SK-N-MC (cell line): ENCODE data around the gene DDX20.

Source experiments
- DNase-seq: peaks from one replicate; pipeline ENCODE4 v3.0.0-alpha.2; 2011; ENCODE audit warnings: low read depth, low spot score
- H3K27ac ChIP-seq: fragments of 200-600 bp; sonication (generic); 2 replicates; pipeline ENCODE4 v1.5.1; 2016; ENCODE audit warnings: mixed run types
- H3K36me3 ChIP-seq: fragments of 200-600 bp; sonication (generic); 2 replicates; pipeline ENCODE4 v1.6.1; 2017; ENCODE audit warnings: antibody characterized with exemption, low read length, mixed read lengths; ENCODE audit not compliant: insufficient read depth
- H3K4me3 ChIP-seq: fragments of 200-600 bp; sonication (generic); 2 replicates; pipeline ENCODE4 v1.5.1; 2016
- H3K9ac ChIP-seq: fragments of 200-600 bp; sonication (generic); 2 replicates; pipeline ENCODE4 v1.8.0; 2017; ENCODE audit warnings: mixed run types, mixed read lengths; ENCODE audit not compliant: insufficient read length
- H3K9me3 ChIP-seq: fragments of 200-600 bp; sonication (generic); 2 replicates; pipeline ENCODE4 v1.6.1; 2017; ENCODE audit warnings: low read depth, mild to moderate bottlenecking, antibody characterized with exemption, low read length, moderate library complexity, mixed read lengths
- EZH2 ChIP-seq: fragments of 200-600 bp; sonication (generic); IDR thresholded peaks from one replicate; pipeline ENCODE4 v1.6.1; 2017; ENCODE audit warnings: antibody characterized with exemption
- FOXP2 ChIP-seq: optimal IDR thresholded peaks from 2 replicates; pipeline ENCODE3; 2011; ENCODE audit warnings: mild to moderate bottlenecking, moderate library complexity; ENCODE audit not compliant: insufficient read depth; ENCODE audit errors: extremely low read length, control extremely low read depth
- POLR2AphosphoS5 ChIP-seq: IDR thresholded peaks from 2 replicates; pipeline ENCODE4 v1.6.1; 2012; ENCODE audit warnings: mild to moderate bottlenecking, low read depth, low read length, borderline replicate concordance

Gene DDX20

DNA sequence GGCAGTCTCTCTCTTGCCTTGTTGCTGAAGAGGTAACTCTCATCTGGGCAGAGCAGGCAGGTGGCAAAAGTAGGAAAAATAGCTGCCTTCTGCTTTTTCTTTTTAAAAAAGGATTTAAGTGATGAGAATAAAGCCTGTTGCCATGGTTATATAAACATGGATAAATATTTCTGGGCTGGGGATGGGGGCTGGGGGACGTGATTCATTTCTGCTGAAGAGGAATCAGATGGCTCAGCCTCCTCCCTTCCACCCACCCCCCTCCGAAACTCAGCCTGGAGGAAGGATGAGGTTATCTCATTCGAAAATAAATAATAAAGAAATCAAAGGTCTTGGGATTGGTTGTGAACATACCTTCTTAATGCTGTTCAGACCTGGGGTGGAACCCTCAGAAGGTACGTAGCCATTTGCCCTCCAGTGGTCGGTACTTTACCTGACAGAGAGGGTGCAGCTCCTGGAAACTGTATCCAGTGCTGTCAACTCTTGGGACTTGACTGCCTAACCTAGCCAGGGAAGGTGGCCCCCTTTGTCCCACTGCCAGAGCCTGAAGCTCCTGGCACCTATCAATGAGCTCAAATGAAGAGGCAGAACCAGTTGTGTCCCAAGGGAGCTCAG is 12.7 kb upstream of the DDX20 start:
- Histone ChIP-seq H3K27ac (no peak overlapping the region), H3K4me3 (no peak overlapping the region), H3K9ac (no peak overlapping the region), H3K9me3 (no peaks in the 10 kb centered on the region), H3K36me3 (no peaks in the 10 kb centered on the region)
- no peak for TF ChIP-seq FOXP2
- TF ChIP-seq POLR2AphosphoS5: no peak
- TF ChIP-seq EZH2: no peak
- no peak for DNase-seq

DNA sequence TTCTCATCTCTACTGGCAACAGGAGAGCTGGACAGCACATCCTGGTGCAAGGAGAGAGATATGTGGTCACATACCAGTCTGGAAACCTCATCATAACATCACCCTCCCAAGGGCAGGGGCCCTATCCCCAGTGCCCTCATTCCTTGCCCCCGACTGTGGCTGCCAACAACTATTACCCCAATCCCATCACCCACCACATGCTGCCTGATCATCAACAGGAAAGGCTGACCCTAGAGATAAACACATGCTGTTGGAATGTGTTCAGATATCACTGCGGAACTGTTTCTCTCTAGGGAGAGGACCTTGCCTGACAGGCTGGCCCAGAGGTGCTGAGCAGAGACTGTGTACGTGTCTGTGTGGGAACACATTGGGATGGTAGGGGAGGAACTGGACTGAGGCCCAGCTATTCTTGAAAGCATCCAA is 12.0 kb upstream of the DDX20 start:
- H3K9me3 ChIP-seq: no peaks in the 10 kb centered on the region

DNA sequence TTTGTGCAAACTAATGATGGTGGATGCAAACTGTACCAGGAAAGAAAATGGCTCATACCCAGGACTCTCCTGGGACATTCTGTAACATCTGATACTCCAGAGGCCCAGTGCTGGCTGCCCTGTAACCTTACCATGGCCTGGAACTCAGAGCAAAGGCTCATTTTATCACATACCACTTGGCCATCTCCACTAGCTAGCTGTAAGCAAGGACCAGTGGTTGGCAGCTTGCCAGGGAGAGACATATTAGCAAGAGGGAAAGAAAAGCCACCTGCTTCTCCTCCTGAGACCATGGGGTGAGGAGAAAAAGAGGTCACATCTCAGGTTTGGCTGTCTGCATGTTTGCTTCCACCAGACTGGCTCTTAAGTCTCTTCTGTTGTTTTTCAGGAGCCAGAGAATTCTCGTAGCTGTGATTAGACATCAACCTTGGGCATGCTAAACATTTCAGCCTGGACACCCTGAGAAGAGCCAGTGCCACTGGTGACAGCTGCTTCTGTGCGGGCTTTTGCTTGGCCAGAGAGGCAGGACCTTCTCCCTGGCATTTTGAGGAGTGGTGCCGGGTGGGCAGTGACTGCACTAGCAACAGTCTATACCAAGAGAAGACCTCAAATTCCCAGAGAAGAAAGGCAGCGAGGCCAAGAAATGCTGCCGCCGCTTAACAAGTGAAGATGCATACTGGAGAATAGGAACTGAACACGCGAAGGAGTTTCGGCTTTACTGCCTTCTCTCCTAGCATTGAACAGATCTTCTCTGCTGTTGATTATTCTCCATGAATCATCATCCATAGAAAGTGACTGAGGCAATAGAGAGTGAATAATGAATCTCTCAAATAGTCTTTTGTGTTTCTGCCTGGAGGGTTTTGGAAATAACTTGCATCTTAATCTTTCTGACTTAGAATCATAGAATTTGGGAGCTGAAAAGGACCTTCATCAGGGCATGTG is 9.8 kb upstream of the DDX20 start:
- DNase-seq: no peak
- H3K27ac ChIP-seq: no peak overlapping the region
- no peaks in the 10 kb centered on the region for H3K36me3 ChIP-seq
- no peaks in the 10 kb centered on the region for H3K9me3 ChIP-seq
- no peak overlapping the region for H3K4me3 ChIP-seq
- no peak for TF ChIP-seq POLR2AphosphoS5
- TF ChIP-seq EZH2: no peak
- TF ChIP-seq FOXP2: no peak
- H3K9ac ChIP-seq: no peak overlapping the region

More for the DNA sequence above, 12.0 kb upstream of the DDX20 start:
- no peaks in the 10 kb centered on the region for H3K36me3 ChIP-seq
- H3K4me3 ChIP-seq: no peak overlapping the region
- TF ChIP-seq POLR2AphosphoS5: no peak
- TF ChIP-seq FOXP2: no peak
- no peak for TF ChIP-seq EZH2
- no peak overlapping the region for H3K27ac ChIP-seq
- DNase-seq: no peak
- H3K9ac ChIP-seq: no peak overlapping the region

DNA sequence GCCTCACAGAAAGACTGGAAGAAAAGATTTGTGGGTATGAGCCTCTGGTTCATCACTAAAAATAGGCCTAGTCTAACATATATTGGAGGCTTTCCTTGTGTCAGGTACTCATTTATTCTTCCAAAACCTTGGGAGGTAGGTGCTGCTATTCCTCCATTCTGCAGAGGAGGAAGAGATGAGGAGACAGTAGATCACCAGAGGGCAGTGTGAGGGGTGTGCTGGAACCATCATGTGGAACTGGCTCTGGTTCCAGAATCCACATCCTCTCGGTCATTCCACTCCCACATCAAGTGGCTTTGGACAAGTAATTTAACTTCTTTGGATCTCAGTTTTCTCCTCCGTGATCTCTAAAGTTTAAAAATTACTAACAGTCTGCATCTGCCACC is 9.1 kb upstream of the DDX20 start:
- H3K36me3 ChIP-seq: no peaks in the 10 kb centered on the region
- no peak overlapping the region for H3K9ac ChIP-seq
- no peak for TF ChIP-seq EZH2
- TF ChIP-seq FOXP2: no peak
- no peak for TF ChIP-seq POLR2AphosphoS5
- no peak overlapping the region for H3K27ac ChIP-seq
- H3K4me3 ChIP-seq: no peak overlapping the region
- DNase-seq: no peak
- no peaks in the 10 kb centered on the region for H3K9me3 ChIP-seq

DNA sequence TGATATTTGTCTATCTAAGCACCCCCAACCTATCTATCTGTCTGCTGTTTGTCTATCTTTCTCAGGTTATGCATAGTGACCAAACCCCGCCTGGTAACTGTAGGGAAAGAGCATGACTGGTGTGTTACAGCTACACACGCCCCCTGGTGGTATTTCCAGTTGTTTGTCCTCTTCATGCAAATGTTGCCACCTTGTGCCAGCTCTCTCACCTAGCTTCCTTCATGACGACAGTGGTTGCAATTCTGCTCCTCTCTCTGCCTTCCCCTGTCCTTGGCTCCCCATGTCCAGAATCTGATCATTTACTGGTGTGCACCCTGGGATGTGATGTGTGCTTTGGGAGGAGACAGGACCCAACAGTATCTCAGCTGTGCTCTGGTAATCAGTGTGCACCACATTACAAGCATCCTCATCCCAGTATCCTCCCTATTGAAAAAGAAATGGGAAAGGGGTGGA is 8.4 kb upstream of the DDX20 start:
- H3K36me3 ChIP-seq: no peaks in the 10 kb centered on the region
- TF ChIP-seq FOXP2: no peak
- TF ChIP-seq POLR2AphosphoS5: no peak
- TF ChIP-seq EZH2: no peak
- H3K9ac ChIP-seq: no peak overlapping the region
- peak; percentile 22 for DNase-seq
- no peaks in the 10 kb centered on the region for H3K9me3 ChIP-seq
- no peak overlapping the region for H3K27ac ChIP-seq
- no peak overlapping the region for H3K4me3 ChIP-seq

DNA sequence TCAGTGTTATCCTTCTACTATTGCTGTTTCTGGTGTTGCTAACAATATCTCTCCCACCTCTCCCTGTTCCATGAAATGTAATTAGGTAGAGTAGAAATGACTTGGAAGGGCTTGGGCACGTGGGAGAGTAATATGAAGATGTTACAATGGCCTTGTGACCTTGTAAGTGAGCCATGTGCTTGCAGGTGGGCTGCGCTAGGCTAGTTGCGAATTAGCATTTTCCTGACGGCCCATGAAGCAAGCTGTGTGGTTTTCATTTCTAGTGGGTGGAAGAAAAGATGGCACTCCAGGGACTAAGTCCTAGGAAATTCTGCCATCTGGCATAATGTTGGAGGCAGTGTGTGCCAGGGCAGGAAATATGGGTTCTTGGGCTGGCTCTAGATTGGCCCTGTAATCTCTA is 7.8 kb upstream of the DDX20 start:
- H3K4me3 ChIP-seq: no peak overlapping the region
- H3K27ac ChIP-seq: no peak overlapping the region
- H3K36me3 ChIP-seq: no peaks in the 10 kb centered on the region
- no peaks in the 10 kb centered on the region for H3K9me3 ChIP-seq
- DNase-seq: no peak
- no peak for TF ChIP-seq EZH2
- TF ChIP-seq POLR2AphosphoS5: no peak
- no peak for TF ChIP-seq FOXP2
- H3K9ac ChIP-seq: no peak overlapping the region

DNA sequence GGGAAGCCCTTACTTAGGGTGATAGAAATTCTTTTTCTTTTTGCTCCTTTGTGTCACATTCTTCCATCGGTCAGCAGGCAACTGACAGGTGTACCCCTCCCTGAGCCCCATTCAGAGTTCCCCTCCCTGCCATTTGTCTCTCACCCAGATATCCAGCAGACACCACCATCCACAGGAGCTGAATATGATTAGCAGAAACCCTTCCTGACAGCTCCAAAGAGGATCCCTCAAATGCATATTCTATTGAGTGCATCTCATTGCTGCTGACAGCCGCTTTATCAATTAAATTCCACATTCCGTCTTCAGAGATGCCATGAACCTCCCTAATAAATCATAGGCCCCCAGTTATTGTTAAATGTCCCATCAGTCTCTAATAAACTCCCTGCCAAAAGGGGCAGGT is 6.1 kb upstream of the DDX20 start:
- H3K9ac ChIP-seq: no peak overlapping the region

DNA sequence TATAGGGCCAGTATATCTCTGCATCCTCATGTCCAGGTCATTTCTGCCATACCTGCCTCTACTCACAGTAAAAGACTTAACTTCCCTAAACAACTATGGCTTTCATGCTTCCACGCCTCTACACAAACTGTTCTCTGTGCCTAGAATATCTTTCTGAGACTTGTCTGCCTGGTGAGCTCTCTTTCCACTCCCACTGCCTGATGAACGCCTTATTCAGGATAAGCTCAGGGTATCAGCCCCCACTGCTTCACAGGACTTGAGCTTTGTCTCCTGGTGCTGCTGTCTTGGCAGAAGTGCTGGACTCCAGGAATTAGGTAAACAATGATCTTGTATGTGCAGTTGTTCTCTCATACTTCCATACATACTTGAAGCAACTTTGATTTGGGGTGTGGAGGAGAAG is 4.8 kb upstream of the DDX20 start:
- H3K9me3 ChIP-seq: no peaks in the 10 kb centered on the region
- no peak for DNase-seq

More for the DNA sequence above, 6.1 kb upstream of the DDX20 start:
- Histone ChIP-seq H3K9me3 (no peaks in the 10 kb centered on the region), H3K27ac (no peak overlapping the region), H3K4me3 (no peak overlapping the region), H3K36me3 (no peaks in the 10 kb centered on the region)
- TF ChIP-seq FOXP2: no peak
- no peak for TF ChIP-seq EZH2
- no peak for TF ChIP-seq POLR2AphosphoS5
- DNase-seq: no peak

More for the DNA sequence above, 4.8 kb upstream of the DDX20 start:
- no peaks in the 10 kb centered on the region for H3K36me3 ChIP-seq
- TF ChIP-seq POLR2AphosphoS5 (no peak), EZH2 (no peak), FOXP2 (no peak)
- H3K27ac ChIP-seq: no peak overlapping the region
- no peak overlapping the region for H3K9ac ChIP-seq
- H3K4me3 ChIP-seq: no peak overlapping the region
